HG02943 (cell line): ENCODE measurements around the gene GRM6.

Experiments used
- ATAC-seq: cut with Tn5 transposase; IDR thresholded peaks from one replicate; pipeline ENCODE4 v1.9.1; 2021; ENCODE audit warnings: mild to moderate bottlenecking, low read depth, moderate library complexity; ENCODE audit not compliant: unreplicated experiment

Gene GRM6

DNA sequence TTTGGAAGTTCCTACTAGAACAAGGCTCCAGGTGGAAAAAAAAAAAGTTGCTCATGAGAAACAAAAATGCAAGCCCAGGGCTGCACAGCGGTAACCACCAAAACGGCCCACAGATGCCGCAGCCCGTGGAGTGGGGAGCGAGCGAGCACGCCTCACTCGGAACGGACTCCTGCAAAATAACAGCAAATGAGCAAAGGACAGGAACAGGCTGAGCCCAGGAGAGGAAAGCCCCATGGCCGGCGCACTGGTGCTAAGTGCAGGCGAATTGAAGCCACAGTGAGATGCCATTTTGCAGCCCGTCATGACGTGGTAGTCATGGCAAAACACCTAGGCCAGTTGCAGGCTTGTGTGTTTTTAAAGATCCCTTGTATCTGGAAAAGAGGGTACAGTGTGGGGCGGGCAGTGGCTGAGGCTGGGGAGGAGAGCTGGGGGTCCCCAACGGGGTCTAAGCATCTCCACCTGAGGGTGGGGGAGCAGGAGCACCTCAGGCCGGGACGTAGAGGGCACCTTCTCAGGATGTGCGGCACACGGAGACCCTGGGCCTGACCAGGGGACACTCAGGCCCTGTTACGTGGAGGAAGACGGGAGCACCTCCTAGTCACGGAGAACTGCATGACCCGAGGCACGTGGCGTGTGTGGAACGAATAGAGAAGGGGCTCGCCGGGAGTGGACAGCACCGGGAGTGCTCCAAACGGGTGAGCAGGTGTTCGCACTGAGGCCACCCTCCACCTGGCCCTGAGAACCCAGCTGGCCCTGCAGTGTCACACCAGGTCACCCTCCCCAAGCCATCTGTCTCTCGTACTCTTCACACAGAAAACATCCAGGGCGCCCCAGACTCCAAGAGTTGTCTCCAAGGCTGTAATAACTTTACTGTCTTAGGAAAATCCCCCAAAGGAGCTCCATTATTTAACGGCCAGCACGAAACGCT, 10.7 kb downstream of the GRM6 start:
- no peak for ATAC-seq

DNA sequence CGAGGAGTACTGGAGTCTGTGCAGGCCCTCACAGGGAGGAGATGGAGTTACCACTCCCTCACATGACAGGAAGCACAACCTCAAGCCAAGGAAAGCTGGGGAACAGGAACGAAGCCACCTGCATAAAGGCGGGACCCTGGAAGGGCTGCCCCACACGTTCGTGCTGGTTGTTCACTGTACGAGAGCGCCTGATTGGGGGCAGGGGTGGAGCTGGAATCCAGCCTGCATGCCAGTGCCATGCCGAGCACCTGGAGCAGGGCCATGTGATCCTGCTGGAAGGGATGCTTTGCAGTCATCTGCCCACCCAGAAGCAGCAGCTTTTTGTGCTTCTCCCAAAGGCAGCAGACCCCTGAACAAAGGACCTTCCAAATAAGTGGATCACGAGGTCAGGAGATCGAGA, 11.4 kb downstream of the GRM6 start:
- no peak for ATAC-seq

DNA sequence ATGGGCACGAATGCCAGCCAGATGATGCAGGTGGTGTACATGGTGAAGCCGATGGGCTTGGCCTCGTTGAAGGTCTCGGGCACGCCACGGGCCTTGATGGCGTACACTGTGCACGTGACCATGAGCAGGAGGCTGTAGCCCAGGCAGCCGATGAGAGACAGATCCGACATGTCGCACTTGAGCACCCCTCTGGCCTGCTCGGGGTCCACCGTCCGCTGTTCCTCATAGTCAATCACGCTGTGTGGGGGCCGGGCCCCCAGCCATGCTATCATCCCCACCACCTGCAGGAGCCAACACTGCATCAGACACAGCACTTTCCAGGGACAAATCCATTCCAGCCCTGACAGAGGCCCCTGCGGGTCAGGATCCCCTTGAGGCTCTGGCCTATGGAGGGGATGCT, 12.2 kb downstream of the GRM6 start:
- ATAC-seq, result no peak

DNA sequence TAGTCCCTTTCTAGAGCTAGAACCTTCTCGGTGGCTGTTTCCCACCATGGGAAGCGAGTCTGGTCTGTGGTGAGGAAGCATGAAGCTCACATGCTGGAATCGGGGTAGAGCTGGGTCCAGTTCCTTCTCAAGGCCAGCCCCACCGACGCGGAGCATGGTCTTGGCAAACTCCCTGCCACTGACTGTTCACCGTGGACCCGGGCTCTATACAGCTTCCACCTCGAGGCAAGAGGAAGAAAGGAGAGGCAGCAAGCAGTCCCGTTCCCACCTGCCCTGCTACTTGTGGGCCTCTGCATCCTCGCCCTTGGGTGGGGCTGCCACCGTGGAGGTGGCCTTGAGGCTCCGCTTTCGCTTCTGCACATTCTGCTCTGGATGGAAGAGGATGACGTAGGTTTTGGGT, 13.7 kb downstream of the GRM6 start:
- no peak for ATAC-seq

- ATAC-seq, result no peak
Measured at GRCh38 chr5:178965465-178966055, 29.6 kb downstream of the GRM6 start.

GRCh38 chr5:178941361-178941760, 53.8 kb downstream of the GRM6 start:
- no peak for ATAC-seq

DNA sequence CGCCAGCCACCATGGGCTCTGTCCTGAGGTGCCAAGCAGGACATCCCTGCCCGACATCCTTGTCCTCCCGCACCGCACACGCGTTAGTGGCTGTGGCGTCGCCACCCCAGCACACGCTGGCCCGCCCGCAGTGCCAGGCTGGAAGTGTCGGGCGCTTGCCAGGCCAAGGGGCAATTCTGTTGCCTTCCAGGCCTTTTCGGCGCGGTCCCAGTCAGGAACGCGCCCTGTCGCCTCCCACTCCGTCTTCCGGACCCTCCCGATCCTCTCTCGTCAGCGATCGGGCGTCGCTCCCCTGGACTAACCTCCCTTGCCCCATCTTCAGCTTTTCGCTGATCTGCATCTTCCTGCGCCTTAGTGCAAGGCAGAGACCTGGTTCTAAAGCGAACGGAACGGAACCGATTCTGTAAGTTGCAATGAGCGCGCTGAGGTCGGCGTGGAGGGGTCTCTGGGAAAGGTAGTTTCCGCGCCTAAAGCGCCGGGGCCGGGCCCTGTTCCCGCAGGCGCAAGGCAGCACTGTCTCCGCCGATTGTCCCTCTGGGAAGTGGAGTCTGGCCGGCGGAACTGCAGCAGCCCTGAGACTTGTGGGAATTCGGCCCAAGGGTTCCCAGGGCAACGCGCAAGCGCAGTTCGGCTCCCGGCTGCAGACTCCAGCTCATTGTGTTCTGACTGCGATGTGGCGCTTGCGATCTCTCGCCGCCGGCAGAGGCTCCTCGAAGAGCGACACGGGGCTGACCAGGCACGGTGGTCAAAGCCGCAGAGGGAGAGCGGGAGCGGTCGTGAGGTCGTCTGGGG, 54.4 kb downstream of the GRM6 start, which contains the start of gene ZNF454:
Gene ZNF454, plus strand, starts transcription at position 630 of the 792 bp plus-strand sequence. CDS start 1,594 bp downstream, outside the sequence.
- ATAC-seq, result no peak

DNA sequence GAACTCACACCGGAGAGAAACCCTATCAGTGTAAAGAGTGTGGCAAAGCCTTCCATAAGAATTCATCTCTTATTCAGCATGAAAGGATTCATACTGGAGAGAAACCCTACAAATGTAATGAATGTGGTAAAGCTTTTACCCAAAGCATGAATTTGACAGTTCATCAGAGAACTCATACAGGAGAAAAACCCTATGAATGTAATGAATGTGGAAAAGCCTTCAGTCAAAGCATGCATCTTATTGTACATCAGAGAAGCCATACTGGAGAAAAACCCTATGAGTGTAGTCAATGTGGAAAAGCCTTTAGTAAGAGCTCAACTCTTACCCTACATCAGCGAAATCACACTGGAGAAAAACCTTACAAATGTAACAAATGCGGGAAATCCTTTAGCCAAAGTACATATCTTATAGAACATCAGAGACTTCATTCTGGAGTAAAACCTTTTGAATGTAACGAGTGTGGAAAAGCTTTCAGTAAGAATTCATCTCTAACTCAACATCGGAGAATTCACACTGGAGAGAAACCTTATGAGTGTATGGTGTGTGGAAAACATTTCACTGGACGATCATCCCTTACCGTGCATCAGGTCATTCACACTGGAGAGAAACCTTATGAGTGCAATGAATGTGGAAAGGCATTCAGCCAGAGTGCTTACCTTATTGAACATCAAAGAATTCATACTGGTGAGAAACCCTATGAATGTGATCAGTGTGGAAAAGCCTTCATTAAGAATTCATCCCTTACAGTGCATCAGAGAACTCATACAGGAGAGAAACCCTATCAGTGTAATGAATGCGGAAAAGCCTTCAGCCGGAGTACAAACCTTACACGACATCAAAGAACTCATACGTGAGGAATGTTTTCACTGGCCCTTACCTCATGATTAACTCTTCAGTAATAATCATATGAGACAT, 63.0 kb downstream of the GRM6 start:
- ATAC-seq, result no peak
